HepG2 (cell line): ENCODE data around the gene FAM120B. TPM values are rescaled to one million over a fixed set of nuclear protein-coding genes. Genes with fewer than 3 reads are reported as not detected.

ENCODE experiments used
- ARID4A ChIP-seq: sonication (generic); formaldehyde crosslinking; IDR thresholded peaks from 2 replicates; pipeline ENCODE4 v1.5.0; 2020; ENCODE audit warnings: mild to moderate bottlenecking, missing genetic modification reagents, borderline replicate concordance
- FOXA3 ChIP-seq: IDR thresholded peaks from 2 replicates; pipeline ENCODE4 v1.6.1; 2016; ENCODE audit warnings: missing genetic modification reagents, missing compliant biosample characterization
- FOXK2 ChIP-seq: fragments of 450-650 bp; IDR thresholded peaks from 2 replicates; pipeline ENCODE4 v1.6.1; 2016
- HES4 ChIP-seq: sonication (generic); formaldehyde crosslinking; IDR thresholded peaks from 2 replicates; pipeline ENCODE4 v1.9.0; 2021; ENCODE audit warnings: mild to moderate bottlenecking, missing genetic modification reagents, borderline replicate concordance
- HNRNPLL ChIP-seq: fragments of 200-400 bp; formaldehyde crosslinking; IDR thresholded peaks from 2 replicates; pipeline ENCODE4 v1.6.1; 2017; ENCODE audit warnings: mild to moderate bottlenecking, low read depth, low read length; ENCODE audit not compliant: poor library complexity, severe bottlenecking
- KAT7 ChIP-seq: IDR thresholded peaks from 2 replicates; pipeline ENCODE4 v1.6.1; 2018; ENCODE audit warnings: borderline replicate concordance, missing compliant biosample characterization
- POLR2A ChIP-seq, 2 experiments: IDR thresholded peaks; 2 replicates each; pipeline ENCODE4 v1.6.1; 2011; ENCODE audit warnings: low read depth in 2 of 2, low read length in 2 of 2, mild to moderate bottlenecking in 1 of 2, moderate library complexity in 1 of 2; ENCODE audit not compliant: insufficient read depth in 1 of 2
- RFX1 ChIP-seq: fragments of 450-650 bp; IDR thresholded peaks from 2 replicates; pipeline ENCODE4 v1.6.1; 2017
- SP140L ChIP-seq: sonication (generic); formaldehyde crosslinking; IDR thresholded peaks from 2 replicates; pipeline ENCODE4 v1.4.0; 2020; ENCODE audit warnings: missing genetic modification reagents, borderline replicate concordance
- ZC3H13 ChIP-seq: sonication (generic); formaldehyde crosslinking; IDR thresholded peaks from 2 replicates; pipeline ENCODE4 v1.8.1; 2023; ENCODE audit warnings: mild to moderate bottlenecking, missing genetic modification reagents, moderate library complexity
- ZNF224 ChIP-seq: sonication (generic); formaldehyde crosslinking; IDR thresholded peaks from 2 replicates; pipeline ENCODE4 v1.5.0; 2020; ENCODE audit warnings: mild to moderate bottlenecking, missing genetic modification reagents
- ZNF276 ChIP-seq: sonication (generic); formaldehyde crosslinking; IDR thresholded peaks from 2 replicates; pipeline ENCODE4 v1.4.0; 2020; ENCODE audit warnings: mild to moderate bottlenecking, low read depth, missing genetic modification reagents
- ZNF296 ChIP-seq: sonication (generic); formaldehyde crosslinking; conservative IDR thresholded peaks from 2 replicates; pipeline ENCODE4 v1.5.0; 2020; ENCODE audit warnings: mild to moderate bottlenecking, missing genetic modification reagents
- ZNF343 ChIP-seq: sonication (generic); formaldehyde crosslinking; IDR thresholded peaks from 2 replicates; pipeline ENCODE4 v1.4.0; 2020; ENCODE audit warnings: mild to moderate bottlenecking, missing genetic modification reagents
- ZNF547 ChIP-seq: sonication (generic); formaldehyde crosslinking; IDR thresholded peaks from 2 replicates; pipeline ENCODE4 v1.5.1; 2020; ENCODE audit warnings: mild to moderate bottlenecking, missing genetic modification reagents
- ZNF562 ChIP-seq: sonication (generic); formaldehyde crosslinking; IDR thresholded peaks from 2 replicates; pipeline ENCODE4 v1.8.0; 2022; ENCODE audit warnings: missing genetic modification reagents, borderline replicate concordance
- ZNF704 ChIP-seq: sonication (generic); formaldehyde crosslinking; IDR thresholded peaks from 2 replicates; pipeline ENCODE4 v1.8.1; 2023; ENCODE audit warnings: mild to moderate bottlenecking, inconsistent platforms, moderate library complexity, missing genetic modification reagents, borderline replicate concordance
- polyA plus RNA-seq, 8 experiments: library from polyadenylated mRNA; depleted of rRNA in 3 of 8; stranded (reverse) in 7 of 8; unstranded in 1 of 8; fragments of >200 nt; fragmentation: Illumina TruSeq in 4 of 8; extraction: Trizol in 4 of 8; gene quantifications; 2 replicates each; pipeline versions ENCODE4 v1.2.1 to v1.2.3, GENCODE V29; 2011 to 2016; ENCODE audit warnings: low read depth in 4 of 8, missing spikeins in 1 of 8, mixed read lengths in 1 of 8; ENCODE audit not compliant: insufficient read depth in 1 of 8
- total RNA-seq, 5 experiments: library from RNA; depleted of rRNA; stranded (reverse); fragments of >200 nt; fragmentation: Illumina TruSeq; extraction: Trizol; gene quantifications; 2 replicates each; pipeline ENCODE4 v1.2.3, GENCODE V29; 2016; ENCODE audit warnings: low read depth in 1 of 5
- TF ChIP-seq, protein P1 (sequence below): IDR thresholded peaks from 2 replicates; pipeline ENCODE4 v1.6.1; 2016
- TF ChIP-seq, protein P2 (sequence below): sonication (generic); formaldehyde crosslinking; IDR thresholded peaks from 2 replicates; pipeline ENCODE4 v1.4.0; 2020; ENCODE audit warnings: missing genetic modification reagents

FAM120B gene
- total and polyA plus RNA-seq, 2 of the 13 experiments (the other 11 are each of a cell fraction or from before 2014, with no cell fraction given), result 9.2 to 10.7 TPM

GRCh38 chr6:170295510-170296422 lies 10.8 kb upstream of the FAM120B start (continued):
- TF ChIP-seq ZNF704 (CRISPR knock-in tag) (no peak; the same call in 1 of the 2 replicates), ZNF547 (CRISPR knock-in tag) (peak; percentile 68; the same call in 1 of the 2 replicates), ZC3H13 (CRISPR knock-in tag) (no peak), HES4 (CRISPR knock-in tag) (no peak), ZNF562 (CRISPR knock-in tag) (no peak), FOXA3 (CRISPR knock-in tag) (peak; percentile 60), FOXK2 (no peak), KAT7 (no peak), ZNF276 (CRISPR knock-in tag) (no peak), ARID4A (peak; percentile 78), ZNF296 (CRISPR knock-in tag) (no peak), ZNF224 (no peak), HNRNPLL (peak; percentile 94), POLR2A (IDR thresholded peaks at IDR 0.05; ENCODE audit: insufficient read depth in 1 of 2, low read depth in 2 of 2, low read length in 2 of 2) (no peak), RFX1 (no peak; the same call in 1 of the 2 replicates), SP140L (CRISPR knock-in tag) (no peak), ZNF343 (CRISPR knock-in tag) (0 out of 2 replicates have a peak, but pooled peaks have one; percentile 8)
- TF ChIP-seq, protein P1, sequence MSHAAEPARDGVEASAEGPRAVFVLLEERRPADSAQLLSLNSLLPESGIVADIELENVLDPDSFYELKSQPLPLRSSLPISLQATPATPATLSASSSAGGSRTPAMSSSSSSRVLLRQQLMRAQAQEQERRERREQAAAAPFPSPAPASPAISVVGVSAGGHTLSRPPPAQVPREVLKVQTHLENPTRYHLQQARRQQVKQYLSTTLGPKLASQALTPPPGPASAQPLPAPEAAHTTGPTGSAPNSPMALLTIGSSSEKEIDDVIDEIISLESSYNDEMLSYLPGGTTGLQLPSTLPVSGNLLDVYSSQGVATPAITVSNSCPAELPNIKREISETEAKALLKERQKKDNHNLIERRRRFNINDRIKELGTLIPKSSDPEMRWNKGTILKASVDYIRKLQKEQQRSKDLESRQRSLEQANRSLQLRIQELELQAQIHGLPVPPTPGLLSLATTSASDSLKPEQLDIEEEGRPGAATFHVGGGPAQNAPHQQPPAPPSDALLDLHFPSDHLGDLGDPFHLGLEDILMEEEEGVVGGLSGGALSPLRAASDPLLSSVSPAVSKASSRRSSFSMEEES (CRISPR knock-in tag), result no peak
- TF ChIP-seq, protein P2, sequence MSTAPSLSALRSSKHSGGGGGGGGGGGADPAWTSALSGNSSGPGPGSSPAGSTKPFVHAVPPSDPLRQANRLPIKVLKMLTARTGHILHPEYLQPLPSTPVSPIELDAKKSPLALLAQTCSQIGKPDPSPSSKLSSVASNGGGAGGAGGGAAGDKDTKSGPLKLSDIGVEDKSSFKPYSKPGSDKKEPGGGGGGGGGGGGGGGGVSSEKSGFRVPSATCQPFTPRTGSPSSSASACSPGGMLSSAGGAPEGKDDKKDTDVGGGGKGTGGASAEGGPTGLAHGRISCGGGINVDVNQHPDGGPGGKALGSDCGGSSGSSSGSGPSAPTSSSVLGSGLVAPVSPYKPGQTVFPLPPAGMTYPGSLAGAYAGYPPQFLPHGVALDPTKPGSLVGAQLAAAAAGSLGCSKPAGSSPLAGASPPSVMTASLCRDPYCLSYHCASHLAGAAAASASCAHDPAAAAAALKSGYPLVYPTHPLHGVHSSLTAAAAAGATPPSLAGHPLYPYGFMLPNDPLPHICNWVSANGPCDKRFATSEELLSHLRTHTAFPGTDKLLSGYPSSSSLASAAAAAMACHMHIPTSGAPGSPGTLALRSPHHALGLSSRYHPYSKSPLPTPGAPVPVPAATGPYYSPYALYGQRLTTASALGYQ (CRISPR knock-in tag), result no peak
